Measurements from ENCODE around the gene TBC1D16. TPM values are rescaled to one million over a fixed set of nuclear protein-coding genes. Genes with fewer than 3 reads are reported as not detected.

TBC1D16 gene
- total and polyA plus RNA-seq, 4 donors: 7.3 to 48.5 (median 16.5) TPM

DNA sequence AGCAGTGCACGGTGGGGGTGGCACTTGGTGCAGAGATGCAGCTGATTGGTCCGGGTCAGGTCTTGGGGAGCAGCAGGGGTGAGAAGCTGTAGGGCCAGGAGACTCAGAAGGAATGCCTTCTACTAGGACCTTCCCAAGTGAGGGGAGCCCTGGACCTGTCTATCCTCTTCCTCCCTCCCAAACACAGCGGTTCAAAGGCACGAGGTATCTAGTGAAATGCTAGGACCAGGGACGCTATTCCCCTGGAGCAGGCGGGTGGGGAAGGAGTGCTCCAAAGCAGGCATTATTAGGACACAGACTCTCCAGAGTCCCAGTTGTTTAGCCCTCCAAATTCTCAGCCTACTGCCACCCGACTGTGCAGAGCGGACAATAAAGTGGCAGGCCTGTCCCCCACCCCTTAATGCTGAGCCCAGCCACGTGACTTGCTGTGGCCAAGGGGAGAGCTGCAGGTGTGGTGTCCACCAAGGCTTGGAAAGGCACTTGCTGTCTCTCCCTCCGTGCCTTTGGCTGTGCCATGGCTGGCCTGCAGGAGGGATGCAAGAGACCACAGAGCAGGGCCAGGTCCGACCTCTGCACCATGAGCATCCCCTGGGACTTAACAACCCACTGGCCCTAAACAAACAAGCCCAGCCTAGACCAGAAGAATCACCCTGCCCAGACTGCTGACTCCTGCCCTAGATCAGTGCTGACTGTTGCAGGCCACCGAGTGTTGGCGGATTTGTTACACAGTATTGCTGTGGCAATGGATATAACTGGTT, 97.2 kb downstream of the TBC1D16 start:
- ATAC-seq (ENCODE audit: insufficient read depth, low FRiP score): no peak
- no peak for DNase-seq
- H3K4me3 ChIP-seq: no peak overlapping the region
- WGBS, 2 donors: 91 to 93% methylated on average over 13 of the region's 13 CpGs
- H3K36me3 ChIP-seq (ENCODE audit: control insufficient read depth in 4 of 4, insufficient read depth in 4 of 4, low read length in 4 of 4): peaks cover 0 to 14% (median 1%) of the 10 kb centered on the region in 4 donors
- H3K9me3 ChIP-seq (ENCODE audit: control insufficient read depth in 4 of 4, insufficient read depth in 3 of 4, low read length in 3 of 4): no peaks in the 10 kb centered on the region
- TF ChIP-seq, protein P1, sequence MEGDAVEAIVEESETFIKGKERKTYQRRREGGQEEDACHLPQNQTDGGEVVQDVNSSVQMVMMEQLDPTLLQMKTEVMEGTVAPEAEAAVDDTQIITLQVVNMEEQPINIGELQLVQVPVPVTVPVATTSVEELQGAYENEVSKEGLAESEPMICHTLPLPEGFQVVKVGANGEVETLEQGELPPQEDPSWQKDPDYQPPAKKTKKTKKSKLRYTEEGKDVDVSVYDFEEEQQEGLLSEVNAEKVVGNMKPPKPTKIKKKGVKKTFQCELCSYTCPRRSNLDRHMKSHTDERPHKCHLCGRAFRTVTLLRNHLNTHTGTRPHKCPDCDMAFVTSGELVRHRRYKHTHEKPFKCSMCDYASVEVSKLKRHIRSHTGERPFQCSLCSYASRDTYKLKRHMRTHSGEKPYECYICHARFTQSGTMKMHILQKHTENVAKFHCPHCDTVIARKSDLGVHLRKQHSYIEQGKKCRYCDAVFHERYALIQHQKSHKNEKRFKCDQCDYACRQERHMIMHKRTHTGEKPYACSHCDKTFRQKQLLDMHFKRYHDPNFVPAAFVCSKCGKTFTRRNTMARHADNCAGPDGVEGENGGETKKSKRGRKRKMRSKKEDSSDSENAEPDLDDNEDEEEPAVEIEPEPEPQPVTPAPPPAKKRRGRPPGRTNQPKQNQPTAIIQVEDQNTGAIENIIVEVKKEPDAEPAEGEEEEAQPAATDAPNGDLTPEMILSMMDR (IDR thresholded peaks at IDR 0.05; ENCODE audit: control extremely low read depth, extremely low read depth): no peak
- H3K4me1 ChIP-seq (ENCODE audit: control insufficient read depth in 5 of 5, insufficient read depth in 5 of 5, low read length in 5 of 5): peaks cover 0 to 19% (median 8%) of the 10 kb centered on the region in 5 donors
- H3K27me3 ChIP-seq (ENCODE audit: control insufficient read depth in 3 of 3, insufficient read depth in 3 of 3, low read length in 2 of 3): no peaks in the 10 kb centered on the region
- H3K9ac ChIP-seq (ENCODE audit: insufficient read depth in 1 of 2, low read length in 2 of 2): no peak overlapping the region
- no peak overlapping the region for H3K27ac ChIP-seq (ENCODE audit: low read depth in 1 of 2, low read length in 1 of 2)

DNA sequence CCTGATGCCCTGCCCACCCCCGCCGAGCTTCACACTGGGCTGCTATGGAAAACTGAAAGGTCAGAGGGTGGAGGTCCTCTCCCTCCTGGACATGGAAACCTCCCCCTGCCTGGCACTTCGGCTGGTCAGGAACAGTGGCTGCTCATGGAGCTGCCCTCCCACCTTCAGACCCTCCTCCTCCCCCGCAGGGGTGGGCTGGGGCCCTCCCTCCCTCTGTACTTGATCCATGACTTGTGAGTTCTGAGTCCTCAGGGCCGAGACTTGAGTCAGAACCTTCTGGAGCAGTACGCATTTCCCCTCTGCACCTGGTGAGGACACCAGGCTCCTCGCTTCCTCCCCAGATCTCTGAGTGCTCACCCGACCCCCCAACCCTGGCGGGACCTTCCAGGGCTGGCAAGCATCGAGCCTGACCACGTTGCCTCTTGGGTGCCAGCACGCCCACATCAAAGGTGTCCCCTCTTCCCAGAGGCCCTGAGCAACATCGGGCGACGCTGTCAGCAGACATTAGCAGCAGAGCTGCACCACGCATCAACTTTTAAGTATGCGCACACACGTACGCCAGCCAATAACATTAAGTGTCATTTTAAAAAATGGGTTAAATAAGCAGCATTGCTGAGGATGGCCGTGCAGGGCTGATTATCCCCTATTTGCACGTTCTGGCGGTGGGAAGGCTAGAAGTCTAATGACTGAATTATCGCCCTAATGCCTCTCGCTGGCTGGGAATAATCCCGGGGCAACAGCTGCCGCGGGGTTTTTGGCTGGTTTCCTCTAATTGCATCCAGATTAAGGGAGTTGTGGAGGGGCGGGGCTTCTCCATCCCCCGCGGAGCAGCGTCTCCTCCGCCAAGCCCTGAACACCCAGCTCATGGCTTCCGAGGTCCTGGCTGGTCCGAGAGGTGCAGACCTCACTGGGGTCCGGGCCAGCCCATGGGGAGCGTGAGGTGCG, 98.0 kb downstream of the TBC1D16 start:
- Histone ChIP-seq H3K27me3 (ENCODE audit: control insufficient read depth in 3 of 3, insufficient read depth in 3 of 3, low read length in 2 of 3) (peaks cover 0 to 3% (median 0%) of the 10 kb centered on the region in 3 donors), H3K27ac (ENCODE audit: low read depth in 1 of 2, low read length in 1 of 2) (no peak overlapping the region), H3K36me3 (ENCODE audit: control insufficient read depth in 4 of 4, insufficient read depth in 4 of 4, low read length in 4 of 4) (peaks cover 0 to 14% (median 1%) of the 10 kb centered on the region in 4 donors), H3K9ac (ENCODE audit: insufficient read depth in 1 of 2, low read length in 2 of 2) (no peak overlapping the region), H3K9me3 (ENCODE audit: control insufficient read depth in 4 of 4, insufficient read depth in 3 of 4, low read length in 3 of 4) (no peaks in the 10 kb centered on the region), H3K4me3 (no peak overlapping the region), H3K4me1 (ENCODE audit: control insufficient read depth in 5 of 5, insufficient read depth in 5 of 5, low read length in 5 of 5) (peaks cover 0 to 17% (median 9%) of the 10 kb centered on the region in 5 donors)
- TF ChIP-seq, protein P1 (IDR thresholded peaks at IDR 0.05; ENCODE audit: control extremely low read depth, extremely low read depth): no peak
- ATAC-seq (ENCODE audit: insufficient read depth, low FRiP score) (no peak), DNase-seq (peak in 1 of 3 donors; percentile 58)
- 76 to 79% methylated on average over 37 of the region's 37 CpGs for WGBS, 2 donors

DNA sequence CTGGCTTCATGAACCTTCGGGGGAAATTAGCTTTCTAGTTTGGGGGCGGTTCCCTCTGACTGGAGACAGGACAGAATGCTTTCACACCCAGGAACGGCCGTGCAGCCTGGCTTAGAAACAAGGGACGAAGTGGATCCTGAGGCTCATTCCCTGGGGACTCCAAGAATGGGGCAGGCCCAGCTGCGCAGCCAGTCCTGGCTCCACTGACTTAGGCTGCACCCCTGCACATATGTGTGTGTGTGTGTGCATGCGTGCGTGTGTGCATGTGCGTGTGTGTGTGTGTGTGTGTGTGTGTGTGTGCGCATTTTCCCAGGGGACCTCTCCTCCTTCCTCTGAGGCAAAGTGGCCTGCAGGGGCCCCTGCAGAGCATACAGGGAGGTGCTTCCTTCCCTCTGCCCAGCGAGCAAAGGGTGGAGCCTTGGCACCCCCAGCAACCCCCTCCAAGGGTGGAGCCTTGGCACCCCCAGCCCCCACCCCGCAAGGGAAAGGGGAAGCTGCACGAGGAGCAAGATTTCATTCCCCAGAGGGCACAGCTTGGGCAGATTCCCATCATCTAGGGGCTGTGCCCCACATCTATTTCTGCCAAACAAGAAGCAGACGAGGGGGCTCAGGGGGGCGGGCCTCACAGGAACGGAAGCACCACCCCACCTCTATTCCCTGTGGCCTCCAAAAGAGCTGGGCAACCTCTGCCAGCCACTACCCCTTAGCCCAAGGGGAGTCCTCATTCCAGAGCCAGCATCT, 98.9 kb downstream of the TBC1D16 start:
- DNase-seq (no peak), ATAC-seq (ENCODE audit: insufficient read depth, low FRiP score) (no peak)
- Histone ChIP-seq H3K36me3 (ENCODE audit: control insufficient read depth in 4 of 4, insufficient read depth in 4 of 4, low read length in 4 of 4) (peaks cover 0 to 14% (median 1%) of the 10 kb centered on the region in 4 donors), H3K27ac (ENCODE audit: low read depth in 1 of 2, low read length in 1 of 2) (no peak overlapping the region), H3K4me1 (ENCODE audit: control insufficient read depth in 5 of 5, insufficient read depth in 5 of 5, low read length in 5 of 5) (peaks cover 0 to 12% (median 3%) of the 10 kb centered on the region in 5 donors), H3K27me3 (ENCODE audit: control insufficient read depth in 3 of 3, insufficient read depth in 3 of 3, low read length in 2 of 3) (peaks cover 0 to 3% (median 3%) of the 10 kb centered on the region in 3 donors), H3K9ac (ENCODE audit: insufficient read depth in 1 of 2, low read length in 2 of 2) (no peak overlapping the region), H3K4me3 (no peak overlapping the region), H3K9me3 (ENCODE audit: control insufficient read depth in 4 of 4, insufficient read depth in 3 of 4, low read length in 3 of 4) (no peaks in the 10 kb centered on the region)
- 47 to 56% methylated on average over 14 to 16 of the region's 16 CpGs for WGBS, 2 donors
- TF ChIP-seq, protein P1 (IDR thresholded peaks at IDR 0.05; ENCODE audit: control extremely low read depth, extremely low read depth): no peak

All from lung (tissue), 12 donors.